Heart left ventricle (tissue), 13 donors: ENCODE results near the gene ARID5A.
A peak's percentile ranks its signal among the peaks of the same experiment; 100 is the strongest.

Experiments
- CTCF ChIP-seq, 12 donors: fragments of 200-600 bp; sonication (generic) in 4 of 12; IDR thresholded peaks; one replicate each; pipeline versions ENCODE4 v1.5.0 to v1.8.0; 2018 to 2022; ENCODE audit warnings: antibody characterized with exemption in 12 of 12, mild to moderate bottlenecking in 5 of 12
- POLR2A ChIP-seq, 2 donors: fragments of 450-650 bp; IDR thresholded peaks; one replicate each; pipeline ENCODE4 v1.6.1; 2017; ENCODE audit warnings: antibody characterized with exemption in 2 of 2, mild to moderate bottlenecking in 2 of 2, moderate library complexity in 2 of 2
- donor health status: ischemic (EF 13 %, LVEDD 7.1; RV severe dilation, severe dysfunction).
- donor health status: DM: no; HTN: yes; CAD: no.
- donor health status: DM: no; HTN: no; CAD: no.
- donor health status: ischemic (EF 25% LVEDD 6.9; RV normal size, moderate dysfunction).
- donor health status: ischemic (EF 25% LVEDD 5.7; RV mildly dilated, moderate dysfunction).
- donor health status: ischemic (EF 35%, LVEDD 5.7; RV mildly dilated, moderate dysfunction).
- donor health status: nonischemic (EF 11% LVEDD 7.7; RV severe dilation, severe dysfunction).
- donor health status: DM: yes; HTN: yes; CAD: no.
- donor health status: PGD.
- donor health status: ischemic (EF 29% LVEDD 5.4; RV normal size, mild dysfunction).
- donor health status: nonischemic (EF 23%, LVEDD 6.1; RV moderate dilation, normal function).

DNA sequence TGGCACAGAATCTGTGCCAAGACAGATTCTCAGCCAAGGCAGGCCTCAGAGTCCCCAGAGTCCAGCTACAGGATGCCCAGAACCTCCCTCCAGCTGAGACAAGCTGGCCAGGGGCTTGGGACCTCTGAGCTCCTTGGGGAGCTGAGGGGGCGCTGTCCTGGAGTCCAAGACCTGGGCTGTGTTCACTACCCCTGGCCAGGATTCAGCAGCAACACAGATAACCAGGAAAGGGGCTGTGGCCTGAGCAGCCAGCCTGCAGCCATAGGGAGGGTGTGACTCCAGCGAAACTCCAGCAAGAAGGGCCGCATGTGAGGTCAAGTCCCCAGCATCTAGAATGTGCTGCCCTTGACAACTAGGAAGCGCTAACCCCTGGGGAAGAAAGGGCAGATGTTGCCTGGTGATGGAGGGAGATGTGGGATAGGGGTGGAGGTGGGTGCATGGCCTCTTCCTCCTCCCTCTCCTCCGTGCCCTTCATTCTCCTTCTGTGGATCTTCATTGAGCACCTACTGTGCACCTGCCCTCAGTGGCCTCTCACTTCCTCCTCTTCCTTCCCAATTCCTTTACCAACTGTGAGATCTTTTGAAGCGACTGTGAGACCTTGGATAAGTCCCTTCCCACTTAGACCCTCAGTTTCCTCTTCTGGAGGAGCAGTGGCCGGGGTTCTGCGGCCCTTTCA is 7.7 kb upstream of the ARID5A start:
- TF ChIP-seq CTCF (IDR thresholded peaks at IDR 0.05) = peak in 1 of 12 donors; percentile 18
- TF ChIP-seq POLR2A (IDR thresholded peaks at IDR 0.05) = no peak
